Stimulated activated CD8-positive, alpha-beta memory T cell treated with anti-CD3 and anti-CD28 coated beads, Interleukin-12 subunit alpha, Interleukin-12 subunit beta, amount 100 ng/mL, for 24 hours (primary cell): Measurements from ENCODE around the gene AP3S2.

Experiments
- DNase-seq: peaks from one replicate; pipeline ENCODE4 v3.0.0-alpha.2; 2020; ENCODE audit errors: extremely low read depth

The AP3S2 gene

GRCh38 chr15:89814112-89814742 is 79.6 kb downstream of the AP3S2 start:
- no peak for DNase-seq

GRCh38 chr15:89813381-89814111 is 80.2 kb downstream of the AP3S2 start:
- no peak for DNase-seq

- no peak for DNase-seq
These were observed 80.9 kb downstream of the AP3S2 start for GRCh38 chr15:89812847-89813320.

- DNase-seq = no peak
These were observed 81.6 kb downstream of the AP3S2 start for GRCh38 chr15:89812011-89812846.

GRCh38 chr15:89810837-89811236 is 83.0 kb downstream of the AP3S2 start:
- no peak for DNase-seq

- DNase-seq = no peak
These were observed 84.0 kb downstream of the AP3S2 start for GRCh38 chr15:89809787-89810148.

- DNase-seq = no peak
These were observed 84.6 kb downstream of the AP3S2 start for GRCh38 chr15:89809093-89809786.

- no peak for DNase-seq
These were observed 85.5 kb downstream of the AP3S2 start for GRCh38 chr15:89808160-89808870.

GRCh38 chr15:89807689-89808088 is 86.1 kb downstream of the AP3S2 start:
- no peak for DNase-seq

GRCh38 chr15:89806559-89807550 is 86.9 kb downstream of the AP3S2 start:
- DNase-seq = no peak

GRCh38 chr15:89806210-89806558 is 87.6 kb downstream of the AP3S2 start:
- no peak for DNase-seq

GRCh38 chr15:89805241-89806209 is 88.3 kb downstream of the AP3S2 start:
- DNase-seq = no peak

GRCh38 chr15:89803941-89804800 is 89.6 kb downstream of the AP3S2 start:
- no peak for DNase-seq

- no peak for DNase-seq
These were observed 90.6 kb downstream of the AP3S2 start for GRCh38 chr15:89802986-89803824.

GRCh38 chr15:89802231-89802928 is 91.4 kb downstream of the AP3S2 start:
- no peak for DNase-seq

- no peak for DNase-seq
These were observed 92.2 kb downstream of the AP3S2 start for GRCh38 chr15:89801471-89802195.
